ENCODE results near the gene RGS12. TPM values are rescaled to one million over a fixed set of nuclear protein-coding genes. Genes with fewer than 3 reads are reported as not detected.
A peak's percentile ranks its signal among the peaks of the same experiment; 100 is the strongest.

The RGS12 gene
- total and polyA plus RNA-seq, 2 of the 13 experiments (the other 11 are each of a cell fraction or from before 2014, with no cell fraction given), result 21.0 to 27.7 TPM

GRCh38 chr4:3342182-3342854 lies 49.5 kb downstream of the RGS12 start (continued):
- TF ChIP-seq ZBTB40 (IDR thresholded peaks at IDR 0.05), result no peak
- TF ChIP-seq ZBTB40 (CRISPR knock-in tag; IDR thresholded peaks at IDR 0.05), result no peak
- no peak for TF ChIP-seq ZNF343 (CRISPR knock-in tag; IDR thresholded peaks at IDR 0.05)
- peak; percentile 90 for TF ChIP-seq SAP130 (CRISPR knock-in tag; IDR thresholded peaks at IDR 0.05; ENCODE audit: low read depth)
- no peak for TF ChIP-seq TIGD3 (CRISPR knock-in tag; IDR thresholded peaks at IDR 0.05; ENCODE audit: borderline replicate concordance)
- peak; percentile 69; the same call in 1 of the 2 replicates for TF ChIP-seq ETV5 (CRISPR knock-in tag; IDR thresholded peaks at IDR 0.05; ENCODE audit: borderline replicate concordance)
- peak; percentile 84 for TF ChIP-seq PAXIP1 (CRISPR knock-in tag; conservative IDR thresholded peaks at IDR 0.05)
- no peak for TF ChIP-seq STAT5B (CRISPR knock-in tag; IDR thresholded peaks at IDR 0.05)
- no peak for TF ChIP-seq RFXANK (CRISPR knock-in tag; IDR thresholded peaks at IDR 0.05)
- peak; percentile 72 for TF ChIP-seq PHF5A (CRISPR knock-in tag; IDR thresholded peaks at IDR 0.05; ENCODE audit: low read depth, unreplicated experiment)
- no peak for TF ChIP-seq PRPF4 (IDR thresholded peaks at IDR 0.05; ENCODE audit: low read depth, low read length, poor library complexity, severe bottlenecking)
- TF ChIP-seq ZNF136 (CRISPR knock-in tag; IDR thresholded peaks at IDR 0.05; ENCODE audit: low read depth), result no peak
- TF ChIP-seq HNRNPH1 (optimal IDR thresholded peaks at IDR 0.05; ENCODE audit: low read depth, low read length), result no peak
- no peak for TF ChIP-seq TCF7L2 (IDR thresholded peaks at IDR 0.05; ENCODE audit: low read depth, low read length)
- TF ChIP-seq SSRP1 (CRISPR knock-in tag; IDR thresholded peaks at IDR 0.05), result no peak; the same call in 1 of the 2 replicates

All from HepG2 (cell line).